Cerebellar nuclear complex (tissue), 1 donor: Measurements from ENCODE around the gene ANKRD34A.

Experiments
- DNase-seq, 2 experiments: peaks; one replicate each; lab custom pipeline; 2025; lab: John Stamatoyannopoulos, UW

Gene ANKRD34A

GRCh38 chr1:145990249-145990855 lies 26.0 kb upstream of the ANKRD34A start:
- no peak for DNase-seq

DNA sequence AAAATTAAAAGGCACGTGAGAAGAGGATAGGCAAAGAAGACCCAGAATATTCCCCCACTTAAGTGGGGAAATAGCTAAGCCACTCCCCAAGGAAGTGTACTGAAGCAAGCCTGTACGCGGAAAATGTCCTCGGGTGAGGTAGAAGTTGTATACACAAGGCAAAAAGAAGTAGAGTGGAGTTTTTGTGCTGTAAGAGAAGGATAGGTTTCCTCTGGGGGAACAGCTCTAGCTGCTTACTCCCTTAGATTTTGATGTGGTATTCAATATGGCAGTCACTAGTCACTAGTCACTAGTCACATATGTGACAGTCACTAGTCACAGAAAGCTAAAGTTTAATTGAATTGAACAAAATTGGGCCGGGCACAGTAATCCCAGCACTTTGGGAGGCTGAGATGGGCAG lies 24.4 kb upstream of the ANKRD34A start:
- DNase-seq = no peak

DNA sequence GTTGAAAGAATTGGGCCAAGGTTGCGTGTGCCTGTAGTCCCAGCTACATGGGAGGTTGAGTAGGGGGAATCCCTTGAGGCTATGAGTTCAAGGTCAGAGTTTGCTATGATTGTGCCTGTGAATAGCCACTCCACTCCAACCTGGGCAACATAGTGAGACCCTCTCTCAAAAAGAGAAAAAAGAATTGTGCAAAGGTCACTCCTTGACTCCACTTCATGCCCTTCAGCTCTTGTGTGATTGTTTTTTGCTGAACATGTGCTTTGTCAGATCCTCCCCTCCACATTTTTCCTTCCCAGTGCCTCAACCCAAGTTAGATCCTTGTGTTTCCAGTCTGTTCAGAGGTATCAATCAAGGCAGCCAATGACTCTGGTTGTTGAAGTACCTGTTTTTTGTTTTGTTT lies 23.6 kb upstream of the ANKRD34A start:
- no peak for DNase-seq

DNA sequence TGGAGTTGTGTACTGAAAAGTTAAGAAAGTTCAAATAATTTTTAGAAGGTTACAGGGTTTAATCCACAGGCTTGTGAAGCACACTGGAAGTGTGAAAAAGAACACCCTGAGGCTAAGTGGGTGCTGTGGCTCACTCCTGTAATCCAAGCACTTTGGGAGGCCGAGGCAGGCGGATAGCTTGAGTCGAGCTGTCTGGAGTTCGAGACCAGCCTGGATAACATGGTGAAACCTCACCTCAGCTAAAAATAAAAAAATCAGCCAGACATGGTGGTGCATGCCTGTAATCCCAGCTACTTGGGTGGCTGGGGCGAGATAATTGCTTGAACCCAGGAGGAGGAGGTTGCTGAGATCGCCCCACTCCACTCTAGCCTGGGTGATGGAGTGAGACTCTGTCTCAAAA lies 22.2 kb upstream of the ANKRD34A start:
- no peak for DNase-seq

DNA sequence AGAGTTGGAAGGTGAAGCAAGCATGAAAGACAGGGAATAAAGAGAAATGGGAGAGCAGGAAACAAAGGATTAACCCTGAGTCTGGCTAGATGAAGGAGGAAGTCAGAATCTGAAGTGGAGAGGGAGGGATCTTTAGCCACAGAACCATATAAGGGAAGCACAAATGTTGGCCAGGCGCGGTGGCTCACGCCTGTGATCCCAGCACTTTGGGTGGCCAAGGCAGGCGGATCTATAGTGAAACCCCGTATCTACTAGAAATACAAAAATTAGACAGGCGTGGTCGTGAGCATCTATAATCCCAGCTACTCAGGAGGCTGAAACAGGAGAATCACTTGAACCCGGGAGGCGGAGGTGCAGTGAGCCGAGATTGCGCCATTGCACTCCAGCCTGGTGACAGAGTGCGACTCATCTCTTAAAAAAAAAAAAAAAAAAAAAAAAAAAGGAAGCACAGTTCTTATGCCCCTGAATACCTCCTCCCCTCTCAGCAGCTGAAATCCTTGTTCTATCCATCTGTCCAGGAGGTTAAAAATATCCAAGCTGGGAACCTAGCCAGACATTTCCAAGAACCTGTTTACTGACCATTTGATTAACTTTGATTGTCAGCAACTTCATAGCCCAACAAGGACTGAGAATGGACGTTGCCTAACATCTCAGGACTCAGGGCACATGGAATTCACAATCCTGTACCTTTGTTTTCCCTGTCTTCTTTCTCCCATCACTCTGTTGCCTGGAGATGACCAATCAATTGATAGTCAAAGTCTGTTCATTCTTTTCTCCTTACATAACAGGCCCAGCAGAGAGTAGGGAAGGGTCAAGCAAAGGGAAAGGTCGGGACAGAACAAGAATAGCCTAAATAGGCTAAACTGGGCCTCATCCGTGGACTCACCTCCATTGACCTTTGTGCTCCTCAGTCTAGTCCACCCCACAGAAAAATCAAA lies 21.4 kb upstream of the ANKRD34A start:
- peak; percentile 29 to 57 for DNase-seq

GRCh38 chr1:145985129-145985501 lies 20.7 kb upstream of the ANKRD34A start:
- DNase-seq = no peak

GRCh38 chr1:145983960-145984830 lies 19.8 kb upstream of the ANKRD34A start:
- DNase-seq = no peak

GRCh38 chr1:145983206-145983675 lies 18.9 kb upstream of the ANKRD34A start:
- DNase-seq = no peak

DNA sequence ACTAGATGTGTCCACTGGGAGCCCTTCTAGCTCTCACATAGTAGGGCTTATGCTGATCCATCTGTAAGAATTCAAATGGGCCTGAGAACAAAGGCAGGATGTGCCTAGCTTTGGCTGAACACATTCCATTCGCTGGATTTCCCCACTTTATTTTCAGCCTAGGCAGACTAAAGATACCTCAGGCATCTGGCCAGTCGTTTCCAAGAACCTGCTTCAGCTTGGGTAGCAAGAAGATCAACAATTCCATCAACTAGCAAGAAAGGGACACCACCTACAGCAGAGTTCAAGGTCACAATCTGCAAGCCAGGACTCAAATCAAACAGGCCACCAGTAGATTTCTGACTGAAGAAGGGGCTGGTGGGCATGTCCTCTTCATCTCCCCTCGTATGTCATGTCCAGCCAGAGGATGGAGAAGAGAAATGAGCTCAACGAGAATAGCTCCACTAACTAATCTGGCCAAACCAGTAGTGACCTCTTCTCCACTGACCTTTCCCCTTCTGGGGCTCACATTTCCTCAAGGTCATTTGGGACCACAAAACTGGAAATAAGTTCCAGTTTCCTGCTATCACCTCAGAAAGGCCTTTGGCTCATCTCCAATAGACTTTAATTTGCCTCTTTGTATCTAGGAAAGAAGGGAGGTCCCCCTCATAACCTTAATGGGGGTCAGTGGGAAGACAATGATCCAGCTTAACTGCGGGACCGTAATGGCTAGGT lies 17.8 kb upstream of the ANKRD34A start:
- no peak for DNase-seq

- no peak for DNase-seq
Observed at GRCh38 chr1:145980457-145980994, 16.2 kb upstream of the ANKRD34A start.

GRCh38 chr1:145979746-145980456 lies 15.5 kb upstream of the ANKRD34A start:
- no peak for DNase-seq

DNA sequence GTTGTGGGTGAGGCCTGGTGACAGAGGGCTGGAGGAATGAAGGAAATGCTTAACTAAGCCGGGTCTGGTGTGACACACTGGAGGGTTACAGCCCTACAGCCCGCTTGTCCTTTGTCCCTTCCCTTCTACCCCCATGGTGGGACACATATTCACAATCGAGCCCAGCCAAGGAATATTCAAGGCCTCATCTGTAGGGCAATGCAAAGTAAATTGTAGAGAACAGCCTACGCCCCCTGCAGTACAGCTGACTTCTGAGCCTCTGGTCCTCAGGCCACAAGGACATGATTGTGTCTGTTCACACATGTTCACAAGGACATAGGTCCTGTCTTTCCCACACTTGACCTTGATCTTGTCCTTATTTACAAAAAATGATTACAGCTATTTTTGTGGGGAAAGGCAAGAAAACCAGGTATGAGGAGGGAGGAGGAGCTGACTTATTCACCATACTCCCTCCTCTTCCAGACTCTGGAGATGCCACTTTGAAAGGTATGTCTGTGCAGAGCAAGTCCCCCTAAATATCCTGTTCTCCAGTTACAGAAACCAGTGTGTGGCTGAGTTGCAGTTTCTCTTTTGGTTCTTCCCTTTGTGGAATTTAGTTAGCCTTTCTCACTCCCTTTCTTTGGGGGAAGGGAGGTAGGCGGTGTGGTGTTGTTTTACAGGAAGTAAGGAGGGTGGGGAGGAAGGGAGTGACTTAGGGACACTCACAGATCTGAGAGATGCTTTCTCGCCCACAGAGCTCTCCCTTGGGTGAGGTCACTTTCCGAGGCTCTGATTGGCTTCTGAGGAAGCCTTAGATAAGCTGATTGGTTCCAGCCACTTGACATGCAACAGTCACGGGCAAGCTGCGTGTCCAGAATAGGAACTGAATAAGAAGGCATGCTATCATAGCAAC lies 14.7 kb upstream of the ANKRD34A start:
- peak; percentile 95 to 98 for DNase-seq

- DNase-seq = no peak
Observed at GRCh38 chr1:145978471-145978853, 14.1 kb upstream of the ANKRD34A start.

DNA sequence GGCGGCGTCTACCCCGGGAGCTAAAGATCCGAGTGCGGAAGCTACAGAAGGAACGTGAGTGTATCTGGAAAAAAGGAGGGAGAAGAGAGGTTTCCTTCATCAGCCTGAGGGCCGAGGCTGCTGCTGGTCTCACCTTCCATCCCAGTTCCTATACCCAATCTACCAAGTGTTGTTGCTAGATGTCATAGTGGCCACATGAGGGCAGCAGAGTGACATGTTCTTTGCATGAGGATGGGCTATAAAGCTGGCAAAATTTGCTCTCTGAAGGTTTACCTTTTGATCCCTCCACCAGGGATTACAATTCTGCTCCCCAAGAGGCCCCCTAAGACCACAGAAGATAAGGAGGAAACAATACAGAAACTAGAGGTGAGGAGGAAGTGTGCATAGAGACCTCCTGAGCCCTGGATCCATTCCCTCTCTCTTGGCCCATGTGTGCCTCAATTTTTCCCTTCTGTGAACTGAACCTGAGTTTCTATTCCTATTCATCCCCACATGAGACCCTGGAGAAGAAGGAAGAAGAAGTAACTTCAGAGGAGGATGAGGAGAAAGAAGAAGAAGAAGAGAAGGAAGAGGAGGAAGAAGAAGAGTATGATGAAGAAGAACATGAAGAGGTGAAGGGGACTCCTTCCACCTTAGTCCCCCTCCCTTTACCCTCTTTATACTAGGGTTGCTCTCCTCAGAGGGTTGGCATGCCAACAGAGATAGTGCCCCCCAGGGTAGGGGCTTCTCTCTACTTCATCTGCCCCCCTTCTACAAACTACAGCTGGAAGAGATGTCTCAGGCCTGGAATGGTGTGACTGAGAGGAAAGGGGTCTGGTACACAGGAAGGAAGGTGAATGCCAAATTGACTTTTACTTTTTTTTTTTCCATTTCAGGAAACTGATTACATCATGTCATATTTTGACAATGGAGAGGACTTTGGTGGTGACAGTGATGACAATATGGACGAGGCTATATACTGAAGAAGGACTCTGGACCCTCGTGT lies 13.4 kb upstream of the ANKRD34A start:
- DNase-seq = peak in 1 of 2 experiments; percentile 37

- no peak for DNase-seq
Observed at GRCh38 chr1:145977016-145977415, 12.6 kb upstream of the ANKRD34A start.

DNA sequence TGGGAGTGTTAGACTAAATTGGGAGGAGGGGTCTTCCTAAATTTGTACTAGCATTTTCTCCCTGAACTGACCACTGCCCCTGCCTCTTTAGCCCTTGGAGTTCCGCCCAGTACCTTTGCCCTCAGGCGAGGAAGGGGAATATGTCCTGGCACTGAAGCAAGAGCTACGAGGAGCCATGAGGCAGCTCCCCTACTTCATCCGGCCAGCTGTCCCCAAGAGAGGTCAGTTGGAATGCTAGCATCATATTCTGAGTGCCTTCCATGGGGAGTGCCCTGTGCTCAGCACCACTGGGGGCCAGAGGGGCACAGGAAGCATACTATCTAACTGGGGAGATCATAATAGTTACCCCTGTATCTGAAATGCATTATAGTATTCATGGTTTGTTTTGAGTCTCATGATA lies 10.8 kb upstream of the ANKRD34A start:
- DNase-seq = no peak

DNA sequence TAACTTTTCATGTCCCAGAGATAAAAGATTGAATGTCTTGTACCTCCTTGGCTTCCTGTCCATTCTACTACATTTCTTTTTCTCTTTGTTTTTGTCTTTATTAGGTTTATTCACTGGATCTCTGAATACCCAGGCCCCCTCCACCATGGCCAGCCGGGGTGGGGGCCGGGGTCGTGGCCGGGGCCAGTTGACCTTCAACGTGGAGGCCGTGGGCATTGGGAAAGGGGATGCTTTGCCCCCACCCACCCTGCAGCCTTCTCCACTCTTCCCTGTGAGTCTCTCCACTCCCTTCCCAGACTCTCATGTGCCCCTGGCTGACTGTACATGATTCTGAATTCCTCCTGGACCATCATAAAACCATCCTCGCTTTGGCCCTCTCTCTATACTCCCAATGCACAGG lies 10.3 kb upstream of the ANKRD34A start:
- DNase-seq = no peak

DNA sequence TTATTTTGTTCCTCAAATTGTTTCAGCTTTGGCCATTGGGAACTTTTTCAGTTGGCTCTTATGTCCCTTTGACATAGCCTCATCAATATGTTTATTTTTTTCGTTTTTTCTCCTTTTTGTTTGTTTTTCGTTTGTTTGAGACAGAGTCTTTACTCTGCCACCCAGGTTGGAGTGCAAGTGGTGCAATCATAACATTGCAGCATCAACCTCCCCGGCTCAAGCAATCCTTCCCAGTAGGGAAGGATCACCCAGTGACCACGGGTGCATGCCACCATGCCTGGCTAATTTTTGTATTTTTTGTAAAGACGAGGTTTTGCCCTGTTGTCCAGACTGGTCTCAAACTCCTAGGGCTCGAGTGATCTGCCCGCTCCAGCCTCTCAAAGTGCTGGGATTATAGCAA lies 8.2 kb upstream of the ANKRD34A start:
- no peak for DNase-seq

DNA sequence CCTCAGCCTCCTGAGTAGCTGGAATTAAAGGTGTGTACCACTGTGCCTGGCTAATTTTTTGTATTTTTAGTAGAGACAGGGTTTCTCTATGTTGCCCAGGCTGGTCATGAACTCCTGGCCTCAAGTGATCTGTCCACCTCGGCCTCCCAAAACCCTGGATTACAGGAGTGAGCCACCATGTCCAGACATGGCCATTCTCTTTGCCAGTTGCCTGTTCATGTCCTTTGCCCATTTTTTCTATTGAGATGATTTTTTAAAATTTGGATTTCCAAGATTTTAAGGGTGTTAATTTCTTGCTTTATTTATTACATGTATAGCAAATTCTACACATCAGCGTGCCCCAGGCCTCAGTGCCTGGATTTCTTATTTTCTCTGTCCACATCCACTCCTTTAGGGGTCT lies 2.9 kb upstream of the ANKRD34A start:
- DNase-seq = no peak
